IMR-90 (cell line): ENCODE results near the gene DDX46. TPM values are rescaled to one million over a fixed set of nuclear protein-coding genes. Genes with fewer than 3 reads are reported as not detected.

Source experiments
- ATAC-seq: fragments of 200-7000 bp; cut with Tn5 transposase; 2 replicates; pipeline ENCODE4 v1.9.1; 2020; ENCODE audit warnings: low read depth, mild to moderate bottlenecking, moderate library complexity
- BruUV-seq: library from RNA; stranded (reverse); fragments of 400-500 nt; replicated peaks from 2 replicates; lab custom pipeline; 2021; lab: Mats Ljungman, UMichigan
- CTCF ChIA-PET: fragments of 300-600 bp; formaldehyde crosslinking; extraction: SDS; loops from one replicate; lab custom pipeline; 2021; ENCODE audit warnings: antibody characterized with exemption; lab: Yijun Ruan, JAX
- POLR2A ChIA-PET: fragments of 300-600 bp; sonication (Branson Sonifier 250); formaldehyde crosslinking; loops from one replicate; lab custom pipeline; 2022; ENCODE audit warnings: antibody characterized with exemption; ENCODE audit not compliant: unreplicated experiment; lab: Charles Lee
- DNase-seq: peaks from one replicate; pipeline ENCODE4 v3.0.0; 2013
- H2AFZ ChIP-seq: replicated peaks from 2 replicates; pipeline ENCODE3; 2013; ENCODE audit warnings: low read length, mild to moderate bottlenecking; ENCODE audit not compliant: poor library complexity
- H2AK5ac ChIP-seq: 2 replicates; pipeline ENCODE4 v1.6.1; 2013; ENCODE audit warnings: low read depth, low read length, inconsistent platforms
- H2AK9ac ChIP-seq: replicated peaks from 2 replicates; pipeline ENCODE3; 2013; ENCODE audit warnings: mild to moderate bottlenecking, low read depth, low read length, moderate library complexity; ENCODE audit not compliant: poor library complexity
- H2BK120ac ChIP-seq: 2 replicates; pipeline ENCODE4 v1.6.1; 2013; ENCODE audit warnings: low read depth, low read length, inconsistent platforms
- H2BK15ac ChIP-seq: 3 replicates; pipeline ENCODE4 v1.6.1; 2013; ENCODE audit warnings: low read depth, low read length, inconsistent platforms
- H2BK20ac ChIP-seq: 2 replicates; pipeline ENCODE4 v1.6.1; 2013; ENCODE audit warnings: low read depth, mild to moderate bottlenecking, inconsistent platforms, low read length, moderate library complexity
- H2BK5ac ChIP-seq: 2 replicates; pipeline ENCODE4 v1.6.1; 2013; ENCODE audit warnings: mild to moderate bottlenecking, low read depth, low read length, inconsistent platforms; ENCODE audit not compliant: poor library complexity, severe bottlenecking
- H3K14ac ChIP-seq: replicated peaks from 2 replicates; pipeline ENCODE4 v1.6.1; 2013; ENCODE audit warnings: low read depth, low read length, inconsistent platforms
- H3K18ac ChIP-seq: 2 replicates; pipeline ENCODE4 v1.6.1; 2013; ENCODE audit warnings: low read depth, low read length, control low read depth
- H3K23ac ChIP-seq: 2 replicates; pipeline ENCODE4 v1.6.1; 2013; ENCODE audit warnings: low read depth, low read length, inconsistent platforms
- H3K27ac ChIP-seq: 2 replicates; pipeline ENCODE4 v1.5.1; 2013; ENCODE audit warnings: mild to moderate bottlenecking, control low read depth, low read length; ENCODE audit not compliant: insufficient read depth
- H3K27me3 ChIP-seq: 2 replicates; pipeline ENCODE4 v1.6.1; 2013; ENCODE audit warnings: low read length; ENCODE audit not compliant: control insufficient read depth, insufficient read depth
- H3K36me3 ChIP-seq: 2 replicates; pipeline ENCODE4 v1.6.1; 2013; ENCODE audit warnings: low read length, mixed read lengths; ENCODE audit not compliant: control insufficient read depth, insufficient read depth
- H3K4ac ChIP-seq: 2 replicates; pipeline ENCODE4 v1.6.1; 2013; ENCODE audit warnings: low read depth, low read length, inconsistent platforms
- H3K4me1 ChIP-seq: 2 replicates; pipeline ENCODE4 v1.6.1; 2013; ENCODE audit warnings: low read length, mixed read lengths; ENCODE audit not compliant: control insufficient read depth, insufficient read depth
- H3K4me2 ChIP-seq: 2 replicates; pipeline ENCODE4 v1.6.1; 2013; ENCODE audit warnings: low read depth, mild to moderate bottlenecking, control low read depth, low read length, moderate library complexity
- H3K4me3 ChIP-seq: 2 replicates; pipeline ENCODE4 v1.5.1; 2013; ENCODE audit warnings: low read depth, mild to moderate bottlenecking, control low read depth, low read length, moderate library complexity; ENCODE audit not compliant: insufficient read depth
- H3K56ac ChIP-seq: 2 replicates; pipeline ENCODE4 v1.6.1; 2013; ENCODE audit warnings: low read length, inconsistent platforms; ENCODE audit not compliant: insufficient read depth; ENCODE audit errors: extremely low read depth
- H3K79me1 ChIP-seq, 2 experiments: 2 replicates each; pipeline ENCODE4 v1.6.1; 2013; ENCODE audit warnings: low read length in 2 of 2, inconsistent platforms in 1 of 2, low read depth in 1 of 2
- H3K9ac ChIP-seq: 2 replicates; pipeline ENCODE4 v1.6.1; 2013; ENCODE audit warnings: low read depth, low read length, control low read depth
- H3K9me1 ChIP-seq: 2 replicates; pipeline ENCODE4 v1.6.1; 2013; ENCODE audit warnings: low read length, inconsistent platforms; ENCODE audit not compliant: insufficient read depth
- H3K9me3 ChIP-seq: 2 replicates; pipeline ENCODE4 v1.6.1; 2013; ENCODE audit warnings: low read length; ENCODE audit not compliant: control insufficient read depth, insufficient read depth
- H4K20me1 ChIP-seq: 2 replicates; pipeline ENCODE4 v1.6.1; 2013; ENCODE audit warnings: low read length, inconsistent platforms; ENCODE audit not compliant: insufficient read depth
- H4K5ac ChIP-seq: 2 replicates; pipeline ENCODE4 v1.6.1; 2013; ENCODE audit warnings: mild to moderate bottlenecking, low read depth, low read length, control low read depth
- H4K8ac ChIP-seq, 2 experiments: 2 replicates each; pipeline ENCODE4 v1.6.1; 2013; ENCODE audit warnings: low read depth in 2 of 2, low read length in 2 of 2, control low read depth in 1 of 2, inconsistent platforms in 1 of 2
- H4K91ac ChIP-seq: 2 replicates; pipeline ENCODE4 v1.6.1; 2013; ENCODE audit warnings: low read depth, low read length, inconsistent platforms; ENCODE audit not compliant: insufficient read depth
- BHLHE40 ChIP-seq: fragments of 150-350 bp; IDR thresholded peaks from 2 replicates; pipeline ENCODE4 v1.6.1; 2016; ENCODE audit warnings: mild to moderate bottlenecking, low read depth, low read length
- CEBPB ChIP-seq: IDR thresholded peaks from 2 replicates; pipeline ENCODE4 v1.6.1; 2012; ENCODE audit warnings: low read depth, low read length, improper control_type of control experiment
- CHD1 ChIP-seq: IDR thresholded peaks from 2 replicates; pipeline ENCODE4 v1.6.1; 2012; ENCODE audit warnings: low read depth, low read length, improper control_type of control experiment
- MAZ ChIP-seq: IDR thresholded peaks from 2 replicates; pipeline ENCODE4 v1.6.1; 2012; ENCODE audit warnings: low read depth, mild to moderate bottlenecking, low read length, improper control_type of control experiment, moderate library complexity, borderline replicate concordance
- MXI1 ChIP-seq: IDR thresholded peaks from 2 replicates; pipeline ENCODE4 v1.6.1; 2012; ENCODE audit warnings: low read depth, mild to moderate bottlenecking, low read length, moderate library complexity, borderline replicate concordance
- POLR2A ChIP-seq: IDR thresholded peaks from 2 replicates; pipeline ENCODE4 v1.6.1; 2012; ENCODE audit warnings: mild to moderate bottlenecking, low read depth, low read length
- RCOR1 ChIP-seq: IDR thresholded peaks from 2 replicates; pipeline ENCODE4 v1.6.1; 2012; ENCODE audit warnings: mild to moderate bottlenecking, low read length, improper control_type of control experiment; ENCODE audit not compliant: insufficient replicate concordance
- RFX5 ChIP-seq: IDR thresholded peaks from 2 replicates; pipeline ENCODE4 v1.8.0; 2012; ENCODE audit warnings: low read depth, mild to moderate bottlenecking, low read length, moderate library complexity
- WGBS, 2 experiments: methylation state at CpG; one replicate each; pipeline versions ENCODE4 v1.1.5 to v1.1.7; 2013; ENCODE audit warnings: missing lambda C conversion rate in 2 of 2; ENCODE audit not compliant: insufficient read length in 1 of 2; ENCODE audit errors: extremely low coverage in 2 of 2; 5-methylcytosine and 5-hydroxymethylcytosine counted together
- dilution Hi-C: fragments of 300-500 bp; cut with HindIII; formaldehyde crosslinking; loops from one replicate; pipeline ENCODE4 v1.14.3; 2018; ENCODE audit warnings: low sequenced_read_pairs; ENCODE audit not compliant: unreplicated experiment
- in situ Hi-C: fragments of 300-500 bp; cut with MboI; formaldehyde crosslinking; loops from 3 replicates; pipeline ENCODE4 v1.14.3; 2019; ENCODE audit warnings: low sequenced_read_pairs, inconsistent platforms, mixed read lengths
- intact Hi-C: fragments of 100-400 bp; cut with micrococcal nuclease; formaldehyde crosslinking; loops from 2 replicates; pipeline ENCODE4 v1.10.0; 2022
- polyA plus RNA-seq, 3 experiments: library from polyadenylated mRNA; depleted of rRNA; stranded (reverse); fragments of >200 nt; gene quantifications; 2 replicates each; pipeline ENCODE4 v1.2.3, GENCODE V29; 2012; ENCODE audit warnings: low replicate concordance in 1 of 3
- total RNA-seq: library from RNA; depleted of rRNA; stranded (reverse); fragments of >200 nt; gene quantifications from 2 replicates; pipeline ENCODE4 v1.2.3, GENCODE V29; 2012
- TF ChIP-seq, protein P1 (sequence below): conservative IDR thresholded peaks from 2 replicates; pipeline ENCODE4 v1.5.1; 2012; ENCODE audit warnings: mild to moderate bottlenecking, low read depth, low read length, improper control_type of control experiment

DDX46 gene
- total and polyA plus RNA-seq, 2 of the 4 experiments (the other 2 are of a cell fraction), result 22.5 to 26.0 TPM

GRCh38 chr5:134769206-134769605, 10.6 kb downstream of the DDX46 start:
- Histone ChIP-seq H3K4me1 (no peaks in the 10 kb centered on the region), H3K23ac (no peak overlapping the region), H2AK5ac (no peak overlapping the region), H2BK15ac (no peak overlapping the region), H2AFZ (no peak overlapping the region), H3K56ac (no peak overlapping the region), H4K5ac (no peak overlapping the region), H4K8ac (no peak overlapping the region), H3K9me1 (no peaks in the 10 kb centered on the region), H2BK20ac (no peak overlapping the region), H3K4ac (no peak overlapping the region), H3K18ac (no peak overlapping the region), H3K9me3 (no peaks in the 10 kb centered on the region), H2BK5ac (no peak overlapping the region), H4K20me1 (no peaks in the 10 kb centered on the region; the same call in 1 of the 2 replicates), H3K27ac (no peak overlapping the region), H3K4me2 (no peak overlapping the region), H2AK9ac (no peak overlapping the region), H2BK120ac (no peak overlapping the region), H4K91ac (no peak overlapping the region), H3K9ac (no peak overlapping the region), H3K4me3 (no peak overlapping the region), H3K79me1 (peaks cover 11 to 14% of the 10 kb centered on the region in 2 experiments), H3K27me3 (no peaks in the 10 kb centered on the region), H3K14ac (no peak overlapping the region), H3K36me3 (peaks cover 48% of the 10 kb centered on the region)
- ChIA-PET CTCF (no interaction called here), POLR2A (no interaction called here)
- in situ Hi-C loops (no loop called here), intact Hi-C loops (no loop called here), dilution Hi-C loops (no loop called here)
- peak; percentile 70 for DNase-seq
- no CpG with 5 or more reads among the region's 4 CpGs for WGBS, 2 experiments
- peak; percentile 60 for ATAC-seq
- TF ChIP-seq CEBPB (peak; percentile 95), POLR2A (no peak), RCOR1 (no peak), RFX5 (no peak), BHLHE40 (peak; percentile 81), CHD1 (no peak), MXI1 (no peak), MAZ (no peak)
- TF ChIP-seq, protein P1, sequence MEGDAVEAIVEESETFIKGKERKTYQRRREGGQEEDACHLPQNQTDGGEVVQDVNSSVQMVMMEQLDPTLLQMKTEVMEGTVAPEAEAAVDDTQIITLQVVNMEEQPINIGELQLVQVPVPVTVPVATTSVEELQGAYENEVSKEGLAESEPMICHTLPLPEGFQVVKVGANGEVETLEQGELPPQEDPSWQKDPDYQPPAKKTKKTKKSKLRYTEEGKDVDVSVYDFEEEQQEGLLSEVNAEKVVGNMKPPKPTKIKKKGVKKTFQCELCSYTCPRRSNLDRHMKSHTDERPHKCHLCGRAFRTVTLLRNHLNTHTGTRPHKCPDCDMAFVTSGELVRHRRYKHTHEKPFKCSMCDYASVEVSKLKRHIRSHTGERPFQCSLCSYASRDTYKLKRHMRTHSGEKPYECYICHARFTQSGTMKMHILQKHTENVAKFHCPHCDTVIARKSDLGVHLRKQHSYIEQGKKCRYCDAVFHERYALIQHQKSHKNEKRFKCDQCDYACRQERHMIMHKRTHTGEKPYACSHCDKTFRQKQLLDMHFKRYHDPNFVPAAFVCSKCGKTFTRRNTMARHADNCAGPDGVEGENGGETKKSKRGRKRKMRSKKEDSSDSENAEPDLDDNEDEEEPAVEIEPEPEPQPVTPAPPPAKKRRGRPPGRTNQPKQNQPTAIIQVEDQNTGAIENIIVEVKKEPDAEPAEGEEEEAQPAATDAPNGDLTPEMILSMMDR, result no peak
- no TSS peak for BruUV-seq
